ENCODE data around the gene SLC26A8. TPM values are rescaled to one million over a fixed set of nuclear protein-coding genes. Genes with fewer than 3 reads are reported as not detected.

Gene SLC26A8
- polyA plus RNA-seq, 3 donors = 0.52 to 1.7 (median 1.5) TPM

DNA sequence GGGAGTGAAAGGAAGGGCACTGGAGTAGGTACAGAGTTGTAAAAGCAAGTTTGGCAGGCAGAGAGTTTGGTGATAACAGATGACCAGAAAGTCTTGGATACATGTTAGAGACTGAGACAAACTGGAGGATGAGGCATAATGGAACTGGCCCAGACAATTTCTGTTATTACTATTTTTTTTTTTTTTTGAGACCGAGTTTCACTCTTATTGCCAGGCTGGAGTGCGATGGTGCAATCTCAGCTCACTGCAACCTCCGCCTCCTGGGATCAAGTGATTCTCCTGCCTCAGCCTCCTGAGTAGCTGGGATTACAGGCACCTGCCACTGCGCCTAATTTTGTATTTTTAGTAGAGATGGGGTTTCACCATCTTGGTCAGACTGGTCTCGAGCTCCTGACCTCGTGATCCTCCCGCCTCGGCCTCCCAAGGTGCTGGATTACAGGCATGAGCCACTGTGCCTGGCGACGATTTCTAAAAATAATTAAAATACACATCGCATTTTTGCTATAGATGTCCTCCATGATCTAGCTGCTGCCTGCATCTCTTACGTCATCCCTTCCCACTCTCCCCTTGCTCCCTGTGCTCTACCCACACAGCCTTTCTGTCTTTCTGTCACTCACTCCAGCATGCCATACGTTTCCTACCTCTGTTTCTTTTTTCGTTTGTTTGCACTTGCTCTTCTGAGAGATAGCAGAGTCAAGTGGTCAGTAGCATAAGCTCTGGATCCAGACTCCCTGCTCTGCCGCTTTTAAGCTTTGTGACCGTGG lies 26.7 kb upstream of the SLC26A8 start:
- Mint-ChIP-seq H3K4me3 (no peak overlapping the region), H3K9me3 (no peaks in the 10 kb centered on the region), H3K36me3 (peaks cover 20 to 21% of the 10 kb centered on the region in 2 donors), H3K27me3 (ENCODE audit: low read depth in 3 of 3) (no peaks in the 10 kb centered on the region), H3K4me1 (peaks cover 9% of the 10 kb centered on the region), H3K27ac (no peak overlapping the region)
- TF ChIP-seq, protein P1, sequence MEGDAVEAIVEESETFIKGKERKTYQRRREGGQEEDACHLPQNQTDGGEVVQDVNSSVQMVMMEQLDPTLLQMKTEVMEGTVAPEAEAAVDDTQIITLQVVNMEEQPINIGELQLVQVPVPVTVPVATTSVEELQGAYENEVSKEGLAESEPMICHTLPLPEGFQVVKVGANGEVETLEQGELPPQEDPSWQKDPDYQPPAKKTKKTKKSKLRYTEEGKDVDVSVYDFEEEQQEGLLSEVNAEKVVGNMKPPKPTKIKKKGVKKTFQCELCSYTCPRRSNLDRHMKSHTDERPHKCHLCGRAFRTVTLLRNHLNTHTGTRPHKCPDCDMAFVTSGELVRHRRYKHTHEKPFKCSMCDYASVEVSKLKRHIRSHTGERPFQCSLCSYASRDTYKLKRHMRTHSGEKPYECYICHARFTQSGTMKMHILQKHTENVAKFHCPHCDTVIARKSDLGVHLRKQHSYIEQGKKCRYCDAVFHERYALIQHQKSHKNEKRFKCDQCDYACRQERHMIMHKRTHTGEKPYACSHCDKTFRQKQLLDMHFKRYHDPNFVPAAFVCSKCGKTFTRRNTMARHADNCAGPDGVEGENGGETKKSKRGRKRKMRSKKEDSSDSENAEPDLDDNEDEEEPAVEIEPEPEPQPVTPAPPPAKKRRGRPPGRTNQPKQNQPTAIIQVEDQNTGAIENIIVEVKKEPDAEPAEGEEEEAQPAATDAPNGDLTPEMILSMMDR (IDR thresholded peaks at IDR 0.05) = no peak
- DNase-seq = no peak
- Histone ChIP-seq H3K4me3 (replicated peaks in 1 of 3; ENCODE audit: low read depth in 2 of 3, low read length in 3 of 3) (no peak overlapping the region), H4K20me1 (ENCODE audit: insufficient read depth, low read length) (peaks cover 100% of the 10 kb centered on the region), H3K36me3 (replicated peaks in 1 of 2; ENCODE audit: control insufficient read depth in 1 of 2, insufficient read depth in 2 of 2, low read length in 2 of 2) (peaks cover 24 to 38% of the 10 kb centered on the region in 2 donors), H3K4me2 (replicated peaks; ENCODE audit: extremely low read depth, low read length, poor library complexity, severe bottlenecking) (no peak overlapping the region), H3K27ac (ENCODE audit: low read depth in 1 of 2, low read length in 2 of 2) (peak overlapping the region in 1 of 2 donors; percentile 70), H3K4me1 (ENCODE audit: control insufficient read depth in 1 of 2, insufficient read depth in 2 of 2, low read length in 2 of 2) (peaks cover 35 to 47% of the 10 kb centered on the region in 2 donors), H3K9me3 (replicated peaks in 1 of 2; ENCODE audit: control insufficient read depth in 1 of 2, insufficient read depth in 1 of 2, low read length in 2 of 2) (no peaks in the 10 kb centered on the region), H3K27me3 (ENCODE audit: control insufficient read depth in 2 of 2, insufficient read depth in 2 of 2, low read length in 2 of 2) (no peaks in the 10 kb centered on the region), H3K79me2 (ENCODE audit: insufficient read depth, low read length) (peaks cover 100% of the 10 kb centered on the region), H2AFZ (ENCODE audit: insufficient read depth, low read depth, low read length, poor library complexity, severe bottlenecking) (no peak overlapping the region), H3K9ac (ENCODE audit: insufficient read depth, low read length, poor library complexity, severe bottlenecking) (no peak overlapping the region)
- WGBS (ENCODE audit: insufficient coverage) = 78% methylated on average over 9 of the region's 16 CpGs
- intact Hi-C loops (cut with micrococcal nuclease) = no loop called here

DNA sequence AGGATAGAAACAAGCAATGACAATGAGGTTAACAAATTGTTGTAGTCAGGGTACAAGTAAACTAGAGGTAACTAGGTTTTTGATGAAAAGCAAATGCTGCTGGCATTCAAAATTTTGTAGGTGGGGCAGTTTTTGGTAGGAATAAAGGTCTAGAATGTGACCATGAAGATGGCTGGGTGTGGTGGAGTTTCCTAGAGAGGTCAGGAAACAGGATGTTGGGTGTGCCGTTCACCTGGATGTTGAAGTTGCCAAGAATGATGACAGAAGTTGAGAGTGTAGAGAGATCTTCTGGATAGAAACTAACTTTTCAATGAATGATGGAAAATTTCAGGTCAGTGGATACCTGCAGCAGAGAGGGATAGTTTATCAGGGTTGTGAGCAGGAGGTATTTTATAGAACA lies 25.9 kb upstream of the SLC26A8 start:
- H3K4me3 Mint-ChIP-seq = no peak overlapping the region
- H4K20me1 ChIP-seq (ENCODE audit: insufficient read depth, low read length) = peaks cover 100% of the 10 kb centered on the region
- no peak overlapping the region for H3K9ac ChIP-seq (ENCODE audit: insufficient read depth, low read length, poor library complexity, severe bottlenecking)
- no peaks in the 10 kb centered on the region for H3K27me3 ChIP-seq (ENCODE audit: control insufficient read depth in 2 of 2, insufficient read depth in 2 of 2, low read length in 2 of 2)
- no peak overlapping the region for H2AFZ ChIP-seq (ENCODE audit: insufficient read depth, low read depth, low read length, poor library complexity, severe bottlenecking)
- no peak overlapping the region for H3K4me3 ChIP-seq (replicated peaks in 1 of 3; ENCODE audit: low read depth in 2 of 3, low read length in 3 of 3)
- H3K4me1 Mint-ChIP-seq = peaks cover 11% of the 10 kb centered on the region
- H3K27ac Mint-ChIP-seq = no peak overlapping the region
- H3K27ac ChIP-seq (ENCODE audit: low read depth in 1 of 2, low read length in 2 of 2) = peak overlapping the region in 1 of 2 donors; percentile 70
- peaks cover 15 to 21% of the 10 kb centered on the region in 2 donors for H3K36me3 Mint-ChIP-seq
- intact Hi-C loops (cut with micrococcal nuclease) = no loop called here
- no peak for DNase-seq
- H3K79me2 ChIP-seq (ENCODE audit: insufficient read depth, low read length) = peaks cover 100% of the 10 kb centered on the region
- TF ChIP-seq, protein P1 (IDR thresholded peaks at IDR 0.05) = no peak
- no peaks in the 10 kb centered on the region for H3K9me3 ChIP-seq (replicated peaks in 1 of 2; ENCODE audit: control insufficient read depth in 1 of 2, insufficient read depth in 1 of 2, low read length in 2 of 2)
- WGBS (ENCODE audit: insufficient coverage) = 0% methylated on average over 1 of the region's 1 CpG
- H3K4me2 ChIP-seq (replicated peaks; ENCODE audit: extremely low read depth, low read length, poor library complexity, severe bottlenecking) = no peak overlapping the region
- H3K27me3 Mint-ChIP-seq (ENCODE audit: low read depth in 3 of 3) = no peaks in the 10 kb centered on the region
- peaks cover 35 to 47% of the 10 kb centered on the region in 2 donors for H3K4me1 ChIP-seq (ENCODE audit: control insufficient read depth in 1 of 2, insufficient read depth in 2 of 2, low read length in 2 of 2)
- peaks cover 22 to 32% of the 10 kb centered on the region in 2 donors for H3K36me3 ChIP-seq (replicated peaks in 1 of 2; ENCODE audit: control insufficient read depth in 1 of 2, insufficient read depth in 2 of 2, low read length in 2 of 2)
- H3K9me3 Mint-ChIP-seq = no peaks in the 10 kb centered on the region

Data from CD14-positive monocyte (primary cell).